ENCODE measurements around the gene TMED8.

GRCh38 chr14:77359626-77360025 lies 17.3 kb downstream of the TMED8 start:
- TF ChIP-seq CTCF (IDR thresholded peaks at IDR 0.05) = no peak
- no peak for TF ChIP-seq EZH2 (IDR thresholded peaks at IDR 0.05)
